Kasumi-1 (cell line): ENCODE results near the gene TGIF1.
A peak's percentile ranks its signal among the peaks of the same experiment; 100 is the strongest.
"Not testable (repeated sequence)": the region's sequence is repeated elsewhere in the genome, so short reads cannot be mapped to it uniquely, and the experiment has no call there.

ENCODE experiments used
- DNase-seq, 2 experiments: peaks; one replicate each; lab custom pipeline; 2025; lab: John Stamatoyannopoulos, UW

TGIF1 gene

GRCh38 chr18:3450012-3450798 is at the start of gene TGIF1:
TSS of gene TGIF1 (plus strand) at chr18:3450172. CDS start at chr18:3450490, 318 bp downstream.
- DNase-seq: peak; percentile 60 to 71

DNA sequence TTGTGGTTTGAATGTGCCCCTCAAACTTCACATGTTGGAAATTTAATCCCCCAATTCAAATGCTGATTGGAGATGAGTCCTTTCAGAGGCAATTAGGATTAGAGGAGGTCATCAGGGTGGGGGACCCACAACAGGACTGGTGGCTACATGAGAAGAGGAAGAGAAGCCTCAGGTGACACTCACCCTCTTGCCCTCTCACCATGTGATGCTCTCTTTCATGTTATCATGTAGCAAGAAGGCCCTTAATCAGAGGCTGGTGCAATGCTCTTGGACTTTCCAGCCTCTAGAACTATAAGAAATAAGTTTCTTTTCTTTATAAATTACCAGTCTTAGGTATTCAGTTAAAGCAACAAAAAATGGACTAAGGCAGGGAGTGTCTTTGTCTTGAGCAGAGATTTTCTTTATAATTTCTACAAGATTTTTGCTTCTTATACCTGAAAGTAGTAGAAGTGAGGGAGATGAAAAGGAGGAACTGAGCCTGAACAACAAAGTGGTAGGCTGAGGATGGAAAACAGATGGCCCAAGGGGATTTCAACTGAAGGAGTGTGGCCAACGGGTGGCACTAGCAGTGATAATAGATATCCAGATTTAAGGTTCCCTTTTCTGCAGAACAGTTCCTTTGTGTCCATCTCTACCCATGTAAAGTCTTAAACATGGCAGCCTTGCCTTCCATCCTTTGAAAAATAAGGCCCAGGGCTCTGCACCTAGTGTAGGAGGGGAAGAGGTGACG is 49.2 kb upstream of the TGIF1 start:
- DNase-seq: no peak

DNA sequence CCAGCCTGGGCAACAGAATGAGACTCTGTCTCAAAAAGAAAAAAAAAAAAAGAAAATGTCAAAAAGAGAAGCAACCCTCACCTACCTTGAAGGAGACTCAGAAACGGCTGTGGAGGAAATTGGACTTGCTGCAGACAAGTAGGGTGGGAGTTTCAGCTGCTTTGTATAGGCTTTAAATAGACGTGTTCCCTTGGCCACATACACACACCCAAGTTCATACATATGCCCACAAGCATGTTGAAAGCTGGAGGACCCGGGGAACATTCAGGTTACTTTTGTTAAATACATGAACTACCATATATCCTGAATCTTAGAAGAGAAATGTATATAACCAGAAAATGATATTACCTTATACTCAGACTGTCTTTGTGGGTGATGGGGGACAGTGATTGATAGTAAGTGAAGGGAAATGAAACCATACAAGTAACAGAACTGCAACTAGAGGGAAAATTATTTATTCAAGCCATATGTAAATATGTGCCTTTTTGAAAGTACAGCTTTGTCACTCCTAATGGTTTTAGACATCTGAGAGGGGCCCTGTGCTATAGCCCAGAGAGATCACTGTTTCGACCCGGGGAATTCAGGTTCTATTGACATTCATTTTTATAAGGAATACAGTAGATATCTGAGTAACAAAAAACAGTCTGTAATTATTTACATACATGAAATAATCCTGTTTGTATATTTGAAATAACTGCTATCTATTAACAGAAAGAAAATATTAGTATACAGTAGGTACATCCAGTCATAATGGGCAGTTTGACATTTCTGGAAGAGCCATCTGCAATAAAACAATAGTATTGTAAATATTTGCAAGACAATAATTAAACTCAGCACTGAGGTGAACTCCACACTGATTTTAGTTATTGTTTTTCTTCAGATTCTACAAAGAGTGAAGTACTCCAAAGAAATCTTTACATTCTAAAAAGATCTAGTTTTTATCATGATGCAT is 48.0 kb upstream of the TGIF1 start:
- DNase-seq: no peak

GRCh38 chr18:3402982-3403451 is 47.0 kb upstream of the TGIF1 start:
- DNase-seq: no peak

DNA sequence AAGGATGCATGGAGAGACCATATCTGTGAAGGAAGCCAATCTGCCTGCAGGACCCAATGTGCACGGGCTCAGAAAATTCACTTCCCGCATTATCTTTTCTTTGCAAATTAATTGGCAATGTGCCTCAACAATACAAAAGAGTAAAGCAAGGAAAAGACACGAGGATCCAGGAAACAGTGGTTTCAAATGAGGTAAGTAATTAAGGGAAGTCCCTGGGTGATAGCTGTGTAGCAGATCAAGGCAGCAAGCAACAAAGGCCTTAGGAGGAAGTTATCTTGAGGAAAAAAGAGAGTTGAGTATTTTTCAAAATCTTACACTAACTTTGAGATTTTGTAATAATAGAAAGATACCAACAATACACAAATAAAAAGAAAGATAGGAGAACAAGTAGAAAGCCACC is 44.3 kb upstream of the TGIF1 start:
- peak; percentile 95 for DNase-seq

DNA sequence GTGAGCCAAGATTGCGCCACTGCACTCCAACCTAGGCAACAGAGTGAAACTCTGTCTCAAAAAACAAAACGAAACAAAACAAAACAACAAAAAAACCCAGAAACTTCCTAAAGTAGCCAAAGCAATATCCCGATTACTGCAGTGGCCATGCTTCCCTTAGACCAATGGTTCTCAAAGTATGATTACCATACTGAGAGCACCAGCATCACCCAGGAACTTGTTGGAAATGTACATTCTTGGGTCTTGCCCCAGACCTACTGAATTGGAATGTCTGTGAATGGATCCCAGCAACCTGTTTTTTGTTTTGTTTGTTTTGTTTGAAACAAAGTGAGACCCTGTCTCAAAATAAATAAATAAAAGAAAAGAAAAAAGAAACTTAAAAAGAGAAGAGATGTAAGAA is 41.9 kb upstream of the TGIF1 start:
- no peak for DNase-seq

- no peak for DNase-seq
These were observed 40.2 kb upstream of the TGIF1 start for GRCh38 chr18:3409811-3410210.

DNA sequence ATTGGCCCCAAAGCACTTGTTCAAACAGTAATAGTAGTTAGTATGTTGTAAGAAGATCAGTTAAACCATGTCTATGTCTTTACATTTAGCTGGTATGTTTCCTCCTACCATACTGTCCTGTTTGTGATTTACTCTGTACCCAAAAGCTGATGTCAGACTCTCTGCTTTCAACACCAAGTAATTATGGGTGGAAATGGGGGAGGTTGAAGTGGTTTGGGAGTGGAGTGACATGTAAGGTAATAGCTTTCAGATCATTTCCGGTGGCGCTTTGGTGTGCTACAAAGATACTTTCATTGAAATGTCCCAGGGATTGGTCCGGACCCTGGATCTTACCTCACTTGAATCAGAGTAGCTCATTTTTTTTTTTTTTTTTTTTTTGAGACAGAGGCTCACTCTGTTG is 39.7 kb upstream of the TGIF1 start:
- no peak for DNase-seq

GRCh38 chr18:3410876-3411275 is 39.1 kb upstream of the TGIF1 start:
- DNase-seq: not testable (repeated sequence)

DNA sequence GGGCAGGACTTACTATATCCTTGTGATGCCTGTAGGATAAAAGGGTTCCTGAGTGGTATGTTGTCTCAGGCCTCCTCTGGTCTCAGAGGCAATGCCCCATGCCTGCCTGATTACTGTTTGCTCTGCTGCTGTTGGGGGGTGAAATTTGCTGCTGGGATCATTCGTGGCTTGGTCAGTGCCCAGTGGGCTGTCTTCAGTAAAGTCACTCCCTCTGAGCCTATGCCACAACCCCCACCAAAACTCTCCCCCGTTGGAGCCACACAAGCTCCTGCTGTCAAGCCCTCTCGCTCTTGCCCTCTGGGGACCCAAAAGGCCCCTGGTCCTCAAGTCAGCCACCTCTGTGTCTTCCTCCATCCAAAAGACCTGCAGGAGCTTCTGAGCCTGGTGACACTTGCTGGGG is 38.6 kb upstream of the TGIF1 start:
- DNase-seq: no peak

GRCh38 chr18:3411854-3412268 is 38.1 kb upstream of the TGIF1 start:
- DNase-seq: no peak

GRCh38 chr18:3412528-3412927 is 37.4 kb upstream of the TGIF1 start:
- DNase-seq: not testable (repeated sequence)

DNA sequence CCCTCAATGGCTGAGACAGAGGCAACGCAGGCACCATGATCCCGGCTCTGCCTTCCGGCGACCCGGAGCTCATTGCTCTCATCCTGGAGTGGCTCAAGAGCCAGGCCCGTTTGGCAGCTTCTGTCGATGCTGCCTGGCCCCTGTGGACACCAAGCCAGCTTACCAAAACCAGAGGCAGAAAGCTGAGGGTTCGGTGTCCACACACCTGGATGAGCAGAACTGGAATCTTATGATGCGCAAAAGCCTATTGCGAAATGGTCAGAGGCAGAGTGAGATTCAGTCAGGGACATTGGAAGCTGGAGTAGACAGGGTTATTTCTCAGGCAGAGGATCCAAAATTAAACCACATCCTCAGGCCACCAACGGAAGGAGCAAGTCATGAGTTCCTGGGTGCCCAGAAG is 34.9 kb upstream of the TGIF1 start:
- no peak for DNase-seq

GRCh38 chr18:3418083-3418482 is 31.9 kb upstream of the TGIF1 start:
- no peak for DNase-seq

DNA sequence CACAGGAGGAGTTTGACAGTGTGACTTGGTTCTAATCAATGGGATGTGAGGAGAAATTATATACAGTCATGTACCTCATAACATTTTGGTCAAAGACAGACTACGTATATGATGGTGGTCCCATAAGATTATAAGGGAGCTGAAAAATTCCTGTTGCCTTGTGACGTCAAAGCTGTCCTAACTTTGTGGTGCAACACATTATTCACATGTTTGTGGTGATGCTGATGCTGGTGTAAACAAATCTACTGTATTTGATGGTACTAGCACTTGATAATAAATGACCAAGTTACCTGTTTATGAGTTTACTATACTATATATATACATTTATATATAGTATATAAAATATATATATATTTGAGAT is 29.1 kb upstream of the TGIF1 start:
- no peak for DNase-seq

DNA sequence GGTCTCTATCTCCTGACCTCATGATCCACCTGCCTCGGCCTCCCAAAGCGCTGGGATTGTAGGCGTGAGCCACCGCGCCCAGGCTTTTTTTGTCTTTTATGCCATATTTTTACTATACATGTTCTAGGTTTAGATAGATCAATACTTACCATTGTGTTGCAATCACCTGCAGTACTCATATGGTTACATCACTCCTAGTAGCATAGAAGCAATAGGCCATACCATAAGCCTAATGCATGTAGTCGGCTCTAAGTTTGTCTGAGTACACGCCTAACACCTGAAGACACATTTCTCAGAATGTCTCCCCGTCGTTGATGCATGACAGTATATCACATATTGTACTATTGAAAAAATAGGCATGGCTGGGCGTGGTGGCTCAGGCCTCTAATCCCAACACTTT is 27.1 kb upstream of the TGIF1 start:
- no peak for DNase-seq

DNA sequence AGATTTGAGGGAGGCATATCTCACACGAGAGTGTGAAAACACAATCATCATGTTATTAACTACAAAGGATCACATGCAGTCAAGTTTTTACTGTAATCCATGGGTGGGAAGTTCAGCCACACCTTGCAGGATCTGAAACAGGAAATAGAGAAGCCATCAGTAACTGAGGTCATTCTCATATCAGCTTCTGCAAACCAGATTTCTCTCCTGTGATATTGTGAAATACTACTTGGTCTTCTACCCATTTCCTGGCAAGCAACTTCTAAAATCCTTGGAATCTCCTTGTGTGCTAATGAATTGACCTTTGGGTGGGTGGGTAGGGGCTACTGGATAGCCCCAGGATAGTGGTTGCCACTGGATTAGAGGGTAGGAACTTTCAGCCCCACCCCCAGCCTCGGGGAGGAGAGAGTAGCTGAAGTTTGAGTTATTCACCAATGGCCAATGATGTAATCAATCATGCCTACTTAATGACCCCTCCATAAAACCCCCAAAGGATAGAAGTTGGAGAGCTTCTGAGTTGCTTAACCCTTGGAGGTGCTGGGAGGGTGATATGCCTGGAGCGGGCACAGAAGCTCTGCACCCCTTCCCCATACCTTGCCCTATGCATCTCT is 25.6 kb upstream of the TGIF1 start:
- DNase-seq: no peak

DNA sequence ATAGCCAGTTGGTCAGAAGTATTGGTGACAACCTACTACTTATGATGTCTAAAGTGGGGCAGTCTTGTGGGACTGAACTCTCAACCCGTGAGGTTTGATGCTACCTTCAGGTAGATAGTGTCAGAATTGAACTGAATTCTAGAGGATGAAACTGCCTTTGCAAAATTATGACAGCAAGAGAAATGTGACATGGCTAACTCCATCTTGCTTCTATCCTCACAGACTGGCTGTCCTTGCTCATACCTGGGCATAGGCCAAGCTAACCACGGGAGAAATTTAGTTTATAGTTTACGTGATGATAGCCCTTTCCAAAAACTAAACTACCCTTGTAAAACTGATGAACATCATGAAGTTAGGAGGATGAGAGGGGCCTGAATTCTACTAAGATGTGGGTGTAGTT is 24.9 kb upstream of the TGIF1 start:
- DNase-seq: no peak

DNA sequence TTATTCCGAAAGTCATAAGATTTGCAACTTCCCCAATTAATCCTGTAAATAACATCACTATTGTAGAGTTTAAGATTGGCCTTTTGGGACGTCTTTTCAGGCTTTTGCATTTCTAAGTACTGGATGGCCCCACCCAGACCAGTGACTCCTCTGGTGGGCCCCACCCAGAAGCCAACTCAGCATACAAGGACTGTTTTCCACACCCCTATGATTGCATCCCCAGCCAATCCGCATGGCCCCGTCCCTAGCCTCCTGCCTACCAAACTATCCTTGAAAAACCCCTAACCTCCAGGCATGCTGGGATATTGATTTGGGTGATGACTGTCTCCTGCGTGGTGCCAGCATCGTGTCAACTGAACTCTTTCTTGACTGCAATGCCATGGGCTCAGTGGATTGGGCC is 24.5 kb upstream of the TGIF1 start:
- DNase-seq: no peak

- DNase-seq: no peak
These were observed 23.9 kb upstream of the TGIF1 start for GRCh38 chr18:3426074-3426473.

GRCh38 chr18:3427944-3428343 is 22.0 kb upstream of the TGIF1 start:
- DNase-seq: no peak

- no peak for DNase-seq
These were observed 20.9 kb upstream of the TGIF1 start for GRCh38 chr18:3429121-3429520.
